ENCODE results near the gene PLSCR3.

PLSCR3 gene

GRCh38 chr17:7351665-7352502, 42.4 kb downstream of the PLSCR3 start, which contains the start of gene KCTD11:
TSS of gene KCTD11 (plus strand) at chr17:7352162.
- DNase-seq: peak in 54 of 56 donors; percentile 29 to 89 (median 74)

DNA sequence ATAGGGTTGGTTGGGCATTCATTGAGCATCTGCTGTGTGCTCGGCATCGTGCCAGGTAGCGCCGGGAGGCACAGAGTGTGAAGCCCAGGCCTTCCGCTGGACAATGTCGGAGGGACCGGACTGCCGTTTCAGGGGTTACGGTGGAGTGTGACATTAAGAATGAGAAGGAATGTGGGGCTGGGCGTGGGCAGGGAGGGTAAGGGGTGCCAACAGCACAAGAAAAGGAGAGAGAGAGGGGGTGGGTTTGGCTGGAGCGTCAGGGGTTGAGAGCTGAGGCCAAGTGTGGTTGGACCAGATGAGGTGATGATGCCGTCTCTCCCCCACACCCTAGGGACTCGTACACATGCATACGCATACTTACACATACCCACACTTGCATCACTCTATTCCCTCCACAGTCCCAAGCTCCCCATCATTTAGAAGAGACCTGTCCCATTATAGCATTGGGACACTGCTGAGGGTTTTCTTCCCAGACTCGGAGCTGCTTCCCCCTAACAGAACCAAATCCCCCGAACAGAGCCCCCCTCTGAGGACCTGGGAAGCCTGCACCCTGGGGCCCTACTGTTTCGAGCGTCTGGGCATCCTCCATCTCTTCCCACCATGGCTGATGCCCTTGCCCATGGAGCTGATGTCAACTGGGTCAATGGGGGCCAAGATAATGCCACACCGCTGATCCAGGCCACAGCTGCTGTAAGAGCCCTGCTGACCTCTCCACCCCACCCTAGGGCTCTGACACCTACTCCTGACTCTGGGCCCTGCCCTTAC, 45.7 kb downstream of the PLSCR3 start:
- DNase-seq: no peak

- DNase-seq: no peak
Measured at GRCh38 chr17:7347630-7348477, 46.5 kb downstream of the PLSCR3 start.

DNA sequence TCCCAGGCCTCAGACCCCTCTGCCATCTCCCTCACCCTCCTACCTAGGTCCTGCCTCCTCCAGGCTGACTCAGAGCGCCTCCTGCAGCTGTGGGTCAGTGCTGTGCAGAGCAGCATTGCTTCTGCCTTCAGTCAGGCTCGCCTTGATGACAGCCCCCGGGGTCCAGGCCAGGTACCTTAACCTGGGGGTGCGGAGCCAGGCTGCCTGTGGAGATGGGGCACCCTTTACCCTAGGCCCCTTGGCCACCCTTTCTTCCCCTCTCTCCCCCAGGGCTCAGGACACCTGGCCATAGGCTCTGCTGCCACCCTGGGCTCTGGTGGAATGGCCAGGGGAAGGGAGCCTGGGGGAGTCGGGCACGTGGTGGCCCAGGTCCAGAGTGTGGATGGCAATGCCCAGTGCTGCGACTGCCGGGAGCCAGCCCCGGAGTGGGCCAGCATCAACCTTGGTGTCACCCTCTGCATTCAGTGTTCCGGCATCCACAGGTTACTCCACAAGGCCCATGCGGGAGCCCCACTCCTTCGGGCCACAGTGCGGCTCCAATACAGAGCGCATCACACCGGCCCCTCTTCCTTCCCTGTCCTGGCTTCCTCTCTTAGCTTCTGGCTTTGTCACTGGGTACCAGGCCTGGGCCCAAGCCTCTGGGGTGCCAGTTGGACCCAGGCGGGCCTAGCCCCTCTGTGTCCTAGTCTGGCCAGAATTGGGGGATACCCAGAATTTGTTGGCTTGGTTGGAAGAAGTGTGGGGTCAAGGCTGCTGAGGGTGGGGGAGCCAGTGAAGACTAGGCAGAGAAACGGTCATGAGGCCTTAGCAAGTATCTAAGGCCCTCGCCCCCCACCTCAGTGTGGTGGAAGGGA, 47.3 kb downstream of the PLSCR3 start:
- no peak for DNase-seq

GRCh38 chr17:7343250-7343649, 51.1 kb downstream of the PLSCR3 start:
- DNase-seq: no peak

DNA sequence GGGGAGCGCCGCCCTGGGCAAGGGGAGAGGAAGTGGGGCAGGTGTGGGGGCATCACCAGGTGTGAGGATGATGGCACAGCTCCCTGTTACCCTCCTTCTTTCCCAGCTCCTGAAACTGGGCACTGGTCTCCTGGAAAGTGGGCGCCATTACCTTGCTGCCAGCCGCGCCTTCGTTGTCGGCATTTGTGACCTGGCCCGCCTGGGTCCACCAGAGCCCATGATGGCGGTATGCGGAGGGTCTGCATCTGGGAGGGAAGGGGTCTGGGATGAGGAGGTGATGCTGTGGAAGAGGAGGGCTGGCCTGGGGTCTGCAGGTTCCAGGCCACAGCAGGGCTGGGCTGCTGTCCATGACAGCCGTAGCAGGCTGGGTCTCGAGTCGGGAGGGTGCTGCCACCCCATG, 52.5 kb downstream of the PLSCR3 start:
- no peak for DNase-seq

- DNase-seq: no peak
Measured at GRCh38 chr17:7340179-7340578, 54.1 kb downstream of the PLSCR3 start.

All from amygdala (tissue), 56 donors.